CD4-positive, alpha-beta T cell (primary cell): Measurements from ENCODE around the gene CRYBG1. TPM values are rescaled to one million over a fixed set of nuclear protein-coding genes. Genes with fewer than 3 reads are reported as not detected.

Source experiments
- ATAC-seq: fragments of 200-7000 bp; cut with Tn5 transposase; one replicate; pipeline ENCODE4 v1.10.0; 2022; ENCODE audit warnings: mild to moderate bottlenecking; ENCODE audit not compliant: poor library complexity
- CTCF ChIA-PET: fragments of 350-600 bp; sonication (Branson Sonifier 250); formaldehyde crosslinking; loops from one replicate; lab custom pipeline; 2021; ENCODE audit warnings: antibody characterized with exemption, inconsistent platforms; lab: Charles Lee
- POLR2A ChIA-PET: fragments of 350-600 bp; sonication (Branson Sonifier 250); formaldehyde crosslinking; loops from one replicate; lab custom pipeline; 2021; ENCODE audit warnings: antibody characterized with exemption, inconsistent platforms; lab: Charles Lee
- DNase-seq, 14 experiments: peaks; one replicate each; pipeline ENCODE4 v3.0.0-alpha.2; 2013 to 2020; ENCODE audit warnings: mixed read lengths in 2 of 14
- H3K27ac ChIP-seq, 2 donors: one replicate each; pipeline versions ENCODE4 v1.5.1 to v1.7.0; 2013; ENCODE audit warnings: low read length in 2 of 2, low read depth in 1 of 2, mild to moderate bottlenecking in 1 of 2
- H3K27me3 ChIP-seq, 2 experiments: 1 replicate in 1 of 2; 2 replicates in 1 of 2; pipeline versions ENCODE4 v1.6.1 to v1.7.0; 2013; ENCODE audit warnings: low read length in 2 of 2, control low read depth in 1 of 2, mild to moderate bottlenecking in 1 of 2, moderate library complexity in 1 of 2; ENCODE audit not compliant: insufficient read depth in 2 of 2, control insufficient read depth in 1 of 2
- H3K36me3 ChIP-seq: one replicate; pipeline ENCODE4 v1.6.1; 2013; ENCODE audit warnings: low read length, control low read depth; ENCODE audit not compliant: insufficient read depth
- H3K4me1 ChIP-seq: one replicate; pipeline ENCODE4 v1.6.1; 2013; ENCODE audit warnings: low read length, control low read depth; ENCODE audit not compliant: insufficient read depth
- H3K4me3 ChIP-seq: one replicate; pipeline ENCODE4 v1.5.1; 2013; ENCODE audit warnings: mild to moderate bottlenecking, low read length, moderate library complexity
- H3K9me3 ChIP-seq, 2 experiments: 1 replicate in 1 of 2; 2 replicates in 1 of 2; pipeline versions ENCODE4 v1.6.1 to v1.7.0; 2013; ENCODE audit warnings: low read length in 2 of 2, mild to moderate bottlenecking in 2 of 2, control low read depth in 1 of 2, moderate library complexity in 1 of 2; ENCODE audit not compliant: control insufficient read depth in 1 of 2, insufficient read depth in 1 of 2
- H3K27ac Mint-ChIP-seq: one replicate; pipeline ENCODE4 v1.8.0; 2020; ENCODE audit warnings: mixed read lengths
- H3K27me3 Mint-ChIP-seq: one replicate; pipeline ENCODE4 v1.8.0; 2021; ENCODE audit warnings: mixed read lengths
- H3K36me3 Mint-ChIP-seq: one replicate; pipeline ENCODE4 v1.8.0; 2021; ENCODE audit warnings: low read depth, mixed read lengths
- H3K4me1 Mint-ChIP-seq: one replicate; pipeline ENCODE4 v1.8.0; 2021; ENCODE audit warnings: low read depth, mixed read lengths
- H3K4me3 Mint-ChIP-seq: one replicate; pipeline ENCODE4 v1.8.0; 2020; ENCODE audit warnings: mild to moderate bottlenecking, mixed read lengths
- H3K9me3 Mint-ChIP-seq: one replicate; pipeline ENCODE4 v1.8.0; 2020; ENCODE audit warnings: mixed read lengths
- CTCF ChIP-seq: fragments of 200-600 bp; IDR thresholded peaks from one replicate; pipeline ENCODE4 v1.8.0; 2022; ENCODE audit warnings: antibody characterized with exemption, mild to moderate bottlenecking
- intact Hi-C, 2 experiments: fragments of 100-400 bp; cut with DNase I in 1 of 2; cut with micrococcal nuclease in 1 of 2; formaldehyde crosslinking; loops; one replicate each; pipeline versions ENCODE4 v1.15.1 to v1.9.0; 2023 to 2025; cut with DNase I, micrococcal nuclease
- total RNA-seq, 174 experiments: library from RNA in 2 of 174; stranded (reverse) in 2 of 174; gene quantifications; one replicate each; pipeline ENCODE4 v1.2.3 and lab custom pipeline; 2021 to 2026

CRYBG1 gene
- total RNA-seq, 2 experiments from 2014 or later: 58.5 to 59.4 TPM

- ATAC-seq (no peak), DNase-seq (no peak)
- H3K4me3 Mint-ChIP-seq: no peak overlapping the region
- peaks cover 49% of the 10 kb centered on the region for H3K36me3 Mint-ChIP-seq
- H3K9me3 Mint-ChIP-seq: no peaks in the 10 kb centered on the region
- Histone ChIP-seq H3K36me3 (peaks cover 22% of the 10 kb centered on the region), H3K4me1 (peaks cover 4% of the 10 kb centered on the region), H3K27ac (no peak overlapping the region), H3K4me3 (no peak overlapping the region), H3K9me3 (no peaks in the 10 kb centered on the region), H3K27me3 (no peaks in the 10 kb centered on the region)
- H3K4me1 Mint-ChIP-seq: peaks cover 72% of the 10 kb centered on the region
- ChIA-PET CTCF (interaction anchor here (1.3 kb wide), 1 partner anchor 18 kb away, joined by 3 read pairs; no protein-coding TSS in a partner anchor), POLR2A (interaction anchor here (0.6 to 1.1 kb wide), 3 partner anchors 9 to 503 kb away, joined by 4 read pairs; partner anchors contain the start of gene ATG5)
- intact Hi-C loops: no loop called here
- H3K27me3 Mint-ChIP-seq: no peaks in the 10 kb centered on the region
- no peak overlapping the region for H3K27ac Mint-ChIP-seq
- TF ChIP-seq CTCF: no peak
These were observed 44.1 kb upstream of the CRYBG1 start for GRCh38 chr6:106316375-106316766.

- CTCF ChIA-PET: no interaction called here
- Mint-ChIP-seq H3K4me3 (no peak overlapping the region), H3K36me3 (peaks cover 32% of the 10 kb centered on the region), H3K4me1 (peaks cover 72% of the 10 kb centered on the region), H3K27ac (no peak overlapping the region), H3K9me3 (no peaks in the 10 kb centered on the region), H3K27me3 (no peaks in the 10 kb centered on the region)
- Histone ChIP-seq H3K36me3 (peaks cover 14% of the 10 kb centered on the region), H3K27ac (no peak overlapping the region), H3K4me3 (no peak overlapping the region), H3K4me1 (peaks cover 2% of the 10 kb centered on the region), H3K9me3 (no peaks in the 10 kb centered on the region), H3K27me3 (no peaks in the 10 kb centered on the region)
- DNase-seq (no peak), ATAC-seq (no peak)
- POLR2A ChIA-PET: interaction anchor here (1.2 kb wide), 1 partner anchor 10 kb away, joined by 3 read pairs; no protein-coding TSS in a partner anchor
- no peak for TF ChIP-seq CTCF
- intact Hi-C loops: no loop called here
These were observed 42.5 kb upstream of the CRYBG1 start for GRCh38 chr6:106318061-106318460.

GRCh38 chr6:106318851-106319250 lies 41.7 kb upstream of the CRYBG1 start:
- Histone ChIP-seq H3K36me3 (peaks cover 14% of the 10 kb centered on the region), H3K27me3 (no peaks in the 10 kb centered on the region), H3K9me3 (no peaks in the 10 kb centered on the region), H3K4me1 (peaks cover 7% of the 10 kb centered on the region), H3K4me3 (no peak overlapping the region), H3K27ac (no peak overlapping the region)
- CTCF ChIA-PET: no interaction called here
- intact Hi-C loops: no loop called here
- Mint-ChIP-seq H3K27ac (no peak overlapping the region), H3K27me3 (no peaks in the 10 kb centered on the region), H3K4me3 (no peak overlapping the region), H3K4me1 (peaks cover 72% of the 10 kb centered on the region), H3K9me3 (no peaks in the 10 kb centered on the region), H3K36me3 (peaks cover 26% of the 10 kb centered on the region)
- no peak for TF ChIP-seq CTCF
- ATAC-seq (no peak), DNase-seq (no peak)
- POLR2A ChIA-PET: interaction anchor here (1.2 kb wide), 1 partner anchor 10 kb away, joined by 3 read pairs; no protein-coding TSS in a partner anchor
